HG03521 (cell line): ENCODE data around the gene ITGB3.
"Not testable (repeated sequence)": the region's sequence is repeated elsewhere in the genome, so short reads cannot be mapped to it uniquely, and the experiment has no call there.

ENCODE experiments used
- ATAC-seq: cut with Tn5 transposase; IDR thresholded peaks from one replicate; pipeline ENCODE4 v1.9.1; 2021; ENCODE audit warnings: mild to moderate bottlenecking, moderate library complexity; ENCODE audit not compliant: unreplicated experiment

ITGB3 gene

GRCh38 chr17:47243737-47244598 is 9.7 kb upstream of the ITGB3 start:
- ATAC-seq, result no peak

GRCh38 chr17:47244697-47245096 is 8.9 kb upstream of the ITGB3 start:
- ATAC-seq, result no peak

- ATAC-seq, result no peak
These were observed 7.5 kb upstream of the ITGB3 start for GRCh38 chr17:47246120-47246519.

- no peak for ATAC-seq
These were observed 2.8 kb upstream of the ITGB3 start for GRCh38 chr17:47250855-47251254.

GRCh38 chr17:47251421-47251940 is 2.1 kb upstream of the ITGB3 start:
- ATAC-seq, result no peak

- no peak for ATAC-seq
These were observed 1.4 kb upstream of the ITGB3 start for GRCh38 chr17:47252209-47252608.

GRCh38 chr17:47252766-47253512 is 688 bp upstream of the ITGB3 start:
- no peak for ATAC-seq

- ATAC-seq, result no peak
These were observed 846 bp downstream of the ITGB3 start for GRCh38 chr17:47254403-47254943.

GRCh38 chr17:47257651-47258339 is 4.2 kb downstream of the ITGB3 start:
- no peak for ATAC-seq

GRCh38 chr17:47262586-47262985 is 9.0 kb downstream of the ITGB3 start:
- ATAC-seq, result no peak

- no peak for ATAC-seq
These were observed 10.5 kb downstream of the ITGB3 start for GRCh38 chr17:47264166-47264565.

GRCh38 chr17:47265983-47266541 is 12.4 kb downstream of the ITGB3 start:
- ATAC-seq, result no peak

- no peak for ATAC-seq
These were observed 13.2 kb downstream of the ITGB3 start for GRCh38 chr17:47266782-47267181.

- ATAC-seq, result no peak
These were observed 13.8 kb downstream of the ITGB3 start for GRCh38 chr17:47267354-47267828.

GRCh38 chr17:47268964-47269363 is 15.3 kb downstream of the ITGB3 start:
- not testable (repeated sequence) for ATAC-seq

- ATAC-seq, result not testable (repeated sequence)
These were observed 16.1 kb downstream of the ITGB3 start for GRCh38 chr17:47269561-47270280.

GRCh38 chr17:47270946-47271705 is 17.5 kb downstream of the ITGB3 start:
- ATAC-seq, result no peak

GRCh38 chr17:47272491-47272890 is 18.9 kb downstream of the ITGB3 start:
- no peak for ATAC-seq

GRCh38 chr17:47273245-47273644 is 19.6 kb downstream of the ITGB3 start:
- ATAC-seq, result no peak
